Neural crest cell (in vitro differentiated cells): ENCODE data around the gene MMP7. TPM values are rescaled to one million over a fixed set of nuclear protein-coding genes. Genes with fewer than 3 reads are reported as not detected.

Experiments
- DNase-seq: peaks from one replicate; pipeline ENCODE4 v3.0.0; 2021; ENCODE audit warnings: low read depth, mixed read lengths, low spot score
- H3K27ac Mint-ChIP-seq: one replicate; pipeline ENCODE4 v1.8.0; 2021; ENCODE audit warnings: mild to moderate bottlenecking, mixed read lengths; ENCODE audit not compliant: unreplicated experiment
- H3K27me3 Mint-ChIP-seq: 2 replicates; pipeline ENCODE4 v1.8.0; 2021; ENCODE audit warnings: low read depth, mild to moderate bottlenecking, mixed read lengths
- H3K36me3 Mint-ChIP-seq: 2 replicates; pipeline ENCODE4 v1.8.0; 2021; ENCODE audit warnings: low read depth, mild to moderate bottlenecking, mixed read lengths
- H3K4me1 Mint-ChIP-seq: 2 replicates; pipeline ENCODE4 v1.8.0; 2021; ENCODE audit warnings: mixed read lengths
- H3K4me3 Mint-ChIP-seq: one replicate; pipeline ENCODE4 v1.8.0; 2021; ENCODE audit warnings: mild to moderate bottlenecking, mixed read lengths
- H3K9me3 Mint-ChIP-seq: 2 replicates; pipeline ENCODE4 v1.8.0; 2021; ENCODE audit warnings: mixed read lengths
- total RNA-seq: library from RNA; stranded (reverse); gene quantifications from 2 replicates; pipeline ENCODE4 v1.2.1, GENCODE V29; 2021
- TF ChIP-seq, protein P1 (sequence below): fragments of 200-600 bp; sonication (generic); conservative IDR thresholded peaks from 2 replicates; pipeline ENCODE4 v1.5.0; 2021; ENCODE audit warnings: antibody characterized with exemption, mild to moderate bottlenecking

The MMP7 gene
- total RNA-seq, 1 donor from 2014 or later: not detected

DNA sequence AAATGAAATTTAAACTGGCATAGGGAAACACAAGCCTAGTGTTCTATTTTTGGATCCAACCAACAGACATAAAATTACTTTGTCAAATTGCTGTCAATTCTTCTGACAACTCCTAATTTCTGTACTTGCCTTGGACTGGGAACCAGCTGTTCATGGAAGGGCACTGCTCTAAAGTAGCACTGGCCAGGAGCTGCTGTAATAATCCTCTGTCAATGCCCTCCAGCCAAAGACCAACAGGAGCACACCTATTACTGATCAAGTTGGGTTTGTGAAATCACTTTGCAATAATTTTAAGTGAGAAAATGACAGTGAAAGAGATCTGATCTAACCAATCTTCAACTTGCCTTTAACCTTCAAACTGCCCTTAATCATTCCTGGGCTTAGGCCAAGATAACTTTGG lies 59.1 kb downstream of the MMP7 start:
- H3K27ac Mint-ChIP-seq: no peak overlapping the region
- no peaks in the 10 kb centered on the region for H3K4me1 Mint-ChIP-seq
- no peak overlapping the region for H3K4me3 Mint-ChIP-seq
- no peaks in the 10 kb centered on the region for H3K9me3 Mint-ChIP-seq
- TF ChIP-seq, protein P1, sequence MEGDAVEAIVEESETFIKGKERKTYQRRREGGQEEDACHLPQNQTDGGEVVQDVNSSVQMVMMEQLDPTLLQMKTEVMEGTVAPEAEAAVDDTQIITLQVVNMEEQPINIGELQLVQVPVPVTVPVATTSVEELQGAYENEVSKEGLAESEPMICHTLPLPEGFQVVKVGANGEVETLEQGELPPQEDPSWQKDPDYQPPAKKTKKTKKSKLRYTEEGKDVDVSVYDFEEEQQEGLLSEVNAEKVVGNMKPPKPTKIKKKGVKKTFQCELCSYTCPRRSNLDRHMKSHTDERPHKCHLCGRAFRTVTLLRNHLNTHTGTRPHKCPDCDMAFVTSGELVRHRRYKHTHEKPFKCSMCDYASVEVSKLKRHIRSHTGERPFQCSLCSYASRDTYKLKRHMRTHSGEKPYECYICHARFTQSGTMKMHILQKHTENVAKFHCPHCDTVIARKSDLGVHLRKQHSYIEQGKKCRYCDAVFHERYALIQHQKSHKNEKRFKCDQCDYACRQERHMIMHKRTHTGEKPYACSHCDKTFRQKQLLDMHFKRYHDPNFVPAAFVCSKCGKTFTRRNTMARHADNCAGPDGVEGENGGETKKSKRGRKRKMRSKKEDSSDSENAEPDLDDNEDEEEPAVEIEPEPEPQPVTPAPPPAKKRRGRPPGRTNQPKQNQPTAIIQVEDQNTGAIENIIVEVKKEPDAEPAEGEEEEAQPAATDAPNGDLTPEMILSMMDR: no peak
- no peaks in the 10 kb centered on the region for H3K27me3 Mint-ChIP-seq
- no peaks in the 10 kb centered on the region for H3K36me3 Mint-ChIP-seq
- DNase-seq: no peak

Other genes starting within 250 kb of the MMP7 start
- 0.16 and 0.33 TPM in 2 replicates for gene BIRC3, start 213.3 kb downstream of the MMP7 start, total RNA-seq
- gene BIRC2, start 183.5 kb downstream of the MMP7 start, total RNA-seq: 41.0 and 42.6 TPM in 2 replicates
- gene TMEM123, start 78.0 kb downstream of the MMP7 start, total RNA-seq: 153 and 165 TPM in 2 replicates
- gene MMP20, start 94.6 kb upstream of the MMP7 start, total RNA-seq: not detected in 2 replicates
- gene MMP27, start 175.0 kb upstream of the MMP7 start, total RNA-seq: not detected in 2 replicates
- not detected in 2 replicates for gene MMP8, start 194.2 kb upstream of the MMP7 start, total RNA-seq
- not detected in 2 replicates for gene MMP10, start 249.9 kb upstream of the MMP7 start, total RNA-seq